Mucosa of descending colon (tissue), 3 donors: ENCODE measurements around the gene UBE3D. TPM values are rescaled to one million over a fixed set of nuclear protein-coding genes. Genes with fewer than 3 reads are reported as not detected.

ENCODE experiments used
- ATAC-seq: fragments of 200-7000 bp; cut with Tn5 transposase; one replicate; pipeline ENCODE4 v1.9.1; 2020; ENCODE audit warnings: mild to moderate bottlenecking, moderate library complexity
- DNase-seq, 3 donors: peaks; one replicate each; pipeline ENCODE4 v3.0.0-alpha.2; 2020
- H3K36me3 ChIP-seq: fragments of 200-600 bp; one replicate; pipeline ENCODE4 v1.8.0; 2021; ENCODE audit warnings: low read depth, mild to moderate bottlenecking
- H3K4me1 ChIP-seq: fragments of 200-600 bp; one replicate; pipeline ENCODE4 v1.8.0; 2021; ENCODE audit warnings: low read depth, mild to moderate bottlenecking
- H3K4me3 ChIP-seq: fragments of 200-600 bp; one replicate; pipeline ENCODE4 v1.8.0; 2021; ENCODE audit warnings: mild to moderate bottlenecking
- H3K9me3 ChIP-seq: fragments of 200-600 bp; one replicate; pipeline ENCODE4 v1.8.0; 2021; ENCODE audit warnings: mild to moderate bottlenecking
- intact Hi-C, 2 donors: fragments of 100-400 bp; cut with DNase I in 1 of 2; cut with micrococcal nuclease in 1 of 2; formaldehyde crosslinking; loops; one replicate each; pipeline versions ENCODE4 v1.11.0 to v1.11.1; 2022; cut with DNase I, micrococcal nuclease
- total RNA-seq, 3 donors: library from RNA; stranded (reverse); fragmentation: NEBNext Ultra II Directional in 2 of 3; extraction: Animal tissue kit (Norgen Biotek cat#: 25700) in 2 of 3; gene quantifications; one replicate each; pipeline versions ENCODE4 v1.2.1 to v1.2.4, GENCODE V29; 2021 to 2023
- TF ChIP-seq, protein P1 (sequence below): fragments of 200-600 bp; IDR thresholded peaks from one replicate; pipeline ENCODE4 v1.8.0; 2022; ENCODE audit warnings: antibody characterized with exemption, mild to moderate bottlenecking
- donor health status: DM: no; HTN: no; CAD: no; lungs with moderate emphysema.
- donor health status: DM: no; HTN: no; CAD: no.
- donor health status: DM: no; HTN: yes; CAD: no.

Gene UBE3D
- total RNA-seq, 3 donors from 2014 or later = 4.3 to 4.8 (median 4.7) TPM

DNA sequence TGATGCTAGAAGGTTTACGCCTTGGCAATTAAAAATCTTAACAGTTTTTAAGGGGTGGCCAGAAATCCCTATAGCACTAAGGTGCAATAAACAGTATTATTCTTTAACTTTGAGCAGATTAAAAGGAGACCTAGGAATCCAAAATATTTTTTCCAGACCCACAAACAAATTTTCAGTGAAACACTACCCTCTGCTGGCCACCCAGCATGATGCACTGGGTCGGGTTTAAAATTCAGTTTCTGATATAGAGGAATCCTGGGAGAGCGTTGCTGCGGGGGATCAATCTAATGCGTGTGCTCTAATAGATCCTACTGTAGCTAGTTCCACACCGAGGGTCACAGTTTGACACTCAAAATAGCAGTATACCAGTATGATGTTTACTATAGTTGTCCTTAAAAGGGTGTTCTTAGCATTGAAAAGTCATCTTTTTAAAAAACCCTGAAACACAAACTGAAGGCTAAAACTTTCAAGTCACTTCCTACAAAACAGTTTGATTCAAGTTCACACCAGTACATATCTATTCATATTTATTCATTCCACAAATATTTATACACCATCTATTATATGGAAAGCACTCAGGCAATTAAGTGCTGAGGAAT lies 10.2 kb downstream of the UBE3D start:
- intact Hi-C loops = loop anchor here in 1 of 2 donors (10.0 kb wide), 1 partner anchor 781 kb away; no protein-coding TSS in a partner anchor
- TF ChIP-seq, protein P1, sequence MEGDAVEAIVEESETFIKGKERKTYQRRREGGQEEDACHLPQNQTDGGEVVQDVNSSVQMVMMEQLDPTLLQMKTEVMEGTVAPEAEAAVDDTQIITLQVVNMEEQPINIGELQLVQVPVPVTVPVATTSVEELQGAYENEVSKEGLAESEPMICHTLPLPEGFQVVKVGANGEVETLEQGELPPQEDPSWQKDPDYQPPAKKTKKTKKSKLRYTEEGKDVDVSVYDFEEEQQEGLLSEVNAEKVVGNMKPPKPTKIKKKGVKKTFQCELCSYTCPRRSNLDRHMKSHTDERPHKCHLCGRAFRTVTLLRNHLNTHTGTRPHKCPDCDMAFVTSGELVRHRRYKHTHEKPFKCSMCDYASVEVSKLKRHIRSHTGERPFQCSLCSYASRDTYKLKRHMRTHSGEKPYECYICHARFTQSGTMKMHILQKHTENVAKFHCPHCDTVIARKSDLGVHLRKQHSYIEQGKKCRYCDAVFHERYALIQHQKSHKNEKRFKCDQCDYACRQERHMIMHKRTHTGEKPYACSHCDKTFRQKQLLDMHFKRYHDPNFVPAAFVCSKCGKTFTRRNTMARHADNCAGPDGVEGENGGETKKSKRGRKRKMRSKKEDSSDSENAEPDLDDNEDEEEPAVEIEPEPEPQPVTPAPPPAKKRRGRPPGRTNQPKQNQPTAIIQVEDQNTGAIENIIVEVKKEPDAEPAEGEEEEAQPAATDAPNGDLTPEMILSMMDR = peak; percentile 67

DNA sequence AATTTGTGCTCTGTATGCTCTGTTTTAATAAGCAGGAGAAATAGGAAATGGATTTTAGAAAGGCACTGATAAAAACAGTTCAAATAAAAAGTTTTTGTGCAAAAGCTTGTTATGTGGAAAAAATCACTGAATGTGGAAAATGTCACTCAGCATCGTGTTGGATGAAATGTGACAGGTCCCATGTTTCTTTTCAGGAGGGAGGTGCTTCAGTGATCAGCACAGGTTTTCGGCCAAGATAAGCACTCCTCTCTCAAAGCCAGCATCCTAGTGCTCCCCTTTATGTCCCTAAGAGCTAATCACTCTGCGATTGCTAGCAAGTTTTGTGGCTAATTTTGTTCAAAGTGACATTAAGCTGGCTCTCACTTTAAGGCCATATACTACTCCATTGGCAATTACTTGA lies 12.0 kb downstream of the UBE3D start:
- no peak for ATAC-seq
- Histone ChIP-seq H3K4me3 (no peak overlapping the region), H3K36me3 (no peaks in the 10 kb centered on the region), H3K9me3 (no peaks in the 10 kb centered on the region), H3K4me1 (no peaks in the 10 kb centered on the region)
- DNase-seq = no peak
- intact Hi-C loops = loop anchor here in 1 of 2 donors (10.0 kb wide), 1 partner anchor 779 kb away; no protein-coding TSS in a partner anchor
- TF ChIP-seq, protein P1 = no peak

More for the DNA sequence above, 10.2 kb downstream of the UBE3D start:
- ATAC-seq = peak; percentile 70
- Histone ChIP-seq H3K9me3 (no peaks in the 10 kb centered on the region), H3K4me3 (no peak overlapping the region), H3K36me3 (no peaks in the 10 kb centered on the region), H3K4me1 (no peaks in the 10 kb centered on the region)
- peak in 2 of 3 donors; percentile 41 to 54 for DNase-seq

DNA sequence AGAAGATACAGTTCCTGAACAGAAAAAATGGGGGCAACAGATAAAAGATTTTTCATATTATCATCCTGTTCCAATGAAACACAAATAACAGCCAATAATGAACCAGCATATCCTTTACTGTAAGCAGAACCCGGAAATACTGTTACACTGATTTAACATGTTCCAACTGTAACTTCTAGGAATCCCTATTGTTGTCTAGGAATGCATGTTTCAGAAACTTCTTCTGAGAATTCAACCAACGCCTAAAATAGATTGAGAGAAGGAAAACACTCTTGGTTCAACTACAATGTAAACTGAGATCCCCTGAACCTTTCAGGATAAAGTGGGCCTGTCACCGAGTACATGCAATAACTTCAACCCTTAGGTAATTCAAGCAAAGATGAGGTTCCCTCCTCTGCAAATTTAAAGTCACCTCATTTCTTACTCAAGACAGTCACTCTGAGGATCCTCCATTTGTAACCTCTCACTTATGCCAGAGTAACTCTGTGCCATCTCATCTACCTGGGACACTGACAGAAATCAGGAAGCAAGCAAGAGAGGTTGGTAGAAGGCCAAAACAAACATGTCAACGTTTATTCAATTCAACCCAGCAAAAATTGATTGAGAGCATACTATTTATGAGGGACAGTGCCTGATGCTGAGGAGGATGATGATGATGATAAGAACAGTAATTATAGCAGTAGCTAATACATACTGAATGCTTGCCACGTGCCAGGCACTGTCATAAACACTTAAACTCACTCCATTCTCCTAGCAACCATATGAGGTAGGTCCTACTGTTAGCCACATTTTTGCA lies 14.1 kb downstream of the UBE3D start:
- H3K4me1 ChIP-seq = no peaks in the 10 kb centered on the region
- ATAC-seq = peak; percentile 36
- H3K9me3 ChIP-seq = no peaks in the 10 kb centered on the region
- H3K36me3 ChIP-seq = no peaks in the 10 kb centered on the region
- TF ChIP-seq, protein P1 = no peak
- intact Hi-C loops = loop anchor here in 1 of 2 donors (10.0 kb wide), 1 partner anchor 777 kb away; no protein-coding TSS in a partner anchor
- no peak for DNase-seq
- H3K4me3 ChIP-seq = no peak overlapping the region

DNA sequence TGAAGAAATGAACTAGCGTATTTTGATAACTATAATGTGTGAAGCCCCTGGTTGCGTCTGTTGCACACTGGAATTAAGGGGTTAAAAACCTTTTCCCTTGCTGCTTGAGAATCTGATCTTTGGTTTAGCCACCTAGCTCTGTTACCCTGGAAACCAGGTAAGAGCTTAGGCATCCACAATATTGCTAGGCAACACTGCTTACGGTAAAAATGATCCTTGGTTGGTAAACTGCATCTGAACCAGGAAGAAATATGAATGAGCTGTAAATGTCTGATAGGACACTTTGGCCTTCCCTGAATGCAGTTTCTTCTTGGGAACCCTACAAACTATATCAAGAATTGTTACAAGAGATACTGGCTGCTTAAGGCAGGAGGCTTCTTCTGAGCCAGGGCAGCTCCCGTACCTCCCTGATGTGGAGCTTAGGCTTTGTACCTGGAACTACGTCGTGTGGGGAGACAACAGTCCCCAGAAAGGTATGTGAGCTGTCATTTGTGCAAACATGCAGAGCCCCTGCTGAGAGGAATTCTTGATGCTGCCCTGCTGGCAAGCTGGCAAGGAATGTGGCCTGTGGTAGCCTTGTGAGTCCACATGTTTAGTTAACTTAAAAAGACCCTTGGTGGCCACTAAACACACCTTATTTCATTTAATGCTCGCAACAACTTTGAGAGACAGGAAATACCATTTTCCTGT lies 18.4 kb downstream of the UBE3D start:
- intact Hi-C loops = no loop called here
- H3K36me3 ChIP-seq = no peaks in the 10 kb centered on the region
- TF ChIP-seq, protein P1 = no peak
- ATAC-seq (no peak), DNase-seq (no peak)
- no peak overlapping the region for H3K4me3 ChIP-seq
- no peaks in the 10 kb centered on the region for H3K9me3 ChIP-seq
- H3K4me1 ChIP-seq = no peaks in the 10 kb centered on the region

DNA sequence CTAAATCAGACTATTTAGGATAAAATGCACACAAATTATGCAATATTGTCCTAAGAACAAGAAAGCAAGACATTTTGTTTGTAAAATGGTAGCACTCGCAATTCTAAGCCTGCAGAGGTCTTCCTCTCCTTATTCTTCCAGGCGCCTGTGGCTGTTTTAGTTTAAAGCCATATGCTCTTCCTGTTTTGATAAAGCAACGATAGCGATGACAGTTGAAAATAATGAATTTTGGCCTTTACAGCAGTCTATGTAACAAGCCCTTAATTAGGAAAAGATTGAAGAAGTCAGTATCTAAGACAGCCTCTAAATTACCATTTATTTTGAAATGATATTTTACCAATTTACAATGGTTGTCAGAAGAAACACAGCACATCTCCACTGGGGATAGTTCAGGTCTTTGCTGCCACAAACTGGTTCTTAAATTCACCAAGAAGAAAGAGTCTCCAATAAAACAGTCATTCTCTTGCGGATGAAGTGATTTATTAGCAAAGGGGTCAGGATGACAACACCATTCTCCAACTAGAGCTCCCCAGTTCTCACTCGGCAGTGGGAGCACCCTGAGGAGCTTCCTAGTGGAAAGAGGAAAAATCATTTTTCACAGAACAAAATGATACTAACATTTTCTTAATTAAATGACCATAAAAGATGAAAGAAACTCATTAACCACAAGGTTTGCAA lies 21.4 kb downstream of the UBE3D start:
- no peak for DNase-seq
- no peaks in the 10 kb centered on the region for H3K36me3 ChIP-seq
- no peak for ATAC-seq
- H3K4me3 ChIP-seq = no peak overlapping the region
- intact Hi-C loops = no loop called here
- H3K9me3 ChIP-seq = no peaks in the 10 kb centered on the region
- H3K4me1 ChIP-seq = no peaks in the 10 kb centered on the region
- TF ChIP-seq, protein P1 = no peak
